HEK293 (cell line): ENCODE measurements around the gene ZNF76.

Experiments
- CTCF ChIA-PET: fragments of 350-600 bp; formaldehyde crosslinking; extraction: SDS; loops from one replicate; lab custom pipeline; 2021; ENCODE audit warnings: antibody characterized with exemption; lab: Yijun Ruan, JAX
- POLR2A ChIA-PET: fragments of 300-600 bp; formaldehyde crosslinking; extraction: SDS; loops from one replicate; lab custom pipeline; 2020; ENCODE audit warnings: antibody characterized with exemption, inconsistent platforms; lab: Yijun Ruan, JAX
- H3K27ac ChIP-seq: fragments of 200-500 bp; sonication (Bioruptor generic); 2 replicates; pipeline ENCODE4 v1.5.1; 2014; ENCODE audit warnings: low read depth, low read length, control low read depth, inconsistent platforms; ENCODE audit errors: extremely low read depth
- H3K36me3 ChIP-seq, 2 experiments: fragments of 200-500 bp in 1 of 2; sonication (Bioruptor generic) in 1 of 2; 1 replicate in 1 of 2; 2 replicates in 1 of 2; pipeline ENCODE4 v1.5.1; 2014 to 2017; ENCODE audit warnings: inconsistent platforms in 2 of 2, low read length in 2 of 2; ENCODE audit not compliant: control insufficient read depth in 2 of 2, insufficient read depth in 1 of 2
- H3K4me1 ChIP-seq: fragments of 200-500 bp; sonication (Bioruptor generic); 2 replicates; pipeline ENCODE4 v1.5.1; 2014; ENCODE audit warnings: mild to moderate bottlenecking, low read length, inconsistent platforms; ENCODE audit not compliant: control insufficient read depth, insufficient read depth
- H3K4me3 ChIP-seq: 2 replicates; pipeline ENCODE4 v1.5.1; 2011; ENCODE audit warnings: low read depth, mild to moderate bottlenecking, control low read depth, low read length, moderate library complexity
- H3K9me3 ChIP-seq: fragments of 200-500 bp; sonication (Bioruptor generic); 2 replicates; pipeline ENCODE4 v1.5.1; 2014; ENCODE audit warnings: low read depth, low read length, inconsistent platforms; ENCODE audit not compliant: control insufficient read depth, insufficient read depth
- GLI2 ChIP-seq: fragments of 450-650 bp; formaldehyde crosslinking; IDR thresholded peaks from 2 replicates; pipeline ENCODE4; 2017; ENCODE audit warnings: missing biosample characterization, missing genetic modification characterization, low read depth, borderline replicate concordance
- HOXC10 ChIP-seq: sonication (generic); formaldehyde crosslinking; IDR thresholded peaks from 2 replicates; pipeline ENCODE4 v1.8.1; 2023; ENCODE audit warnings: mild to moderate bottlenecking, missing genetic modification reagents
- IKZF3 ChIP-seq: fragments of 450-650 bp; IDR thresholded peaks from 2 replicates; pipeline ENCODE4 v1.5.0; 2018; ENCODE audit warnings: missing biosample characterization, mild to moderate bottlenecking, missing genetic modification characterization, moderate library complexity
- KLF1 ChIP-seq: fragments of 450-650 bp; formaldehyde crosslinking; IDR thresholded peaks from 2 replicates; pipeline ENCODE4 v1.5.1; 2016; ENCODE audit warnings: missing biosample characterization, missing genetic modification characterization
- OSR2 ChIP-seq: fragments of 450-650 bp; formaldehyde crosslinking; IDR thresholded peaks from 2 replicates; pipeline ENCODE4 v1.5.1; 2016; ENCODE audit warnings: missing biosample characterization, missing genetic modification characterization
- SP3 ChIP-seq: fragments of 450-650 bp; formaldehyde crosslinking; IDR thresholded peaks from 2 replicates; pipeline ENCODE4 v1.5.1; 2016; ENCODE audit warnings: missing biosample characterization, missing genetic modification characterization
- WT1 ChIP-seq: fragments of 450-650 bp; formaldehyde crosslinking; IDR thresholded peaks from 2 replicates; pipeline ENCODE4 v1.5.1; 2016; ENCODE audit warnings: missing biosample characterization, missing genetic modification characterization
- ZBTB8A ChIP-seq: fragments of 450-650 bp; formaldehyde crosslinking; IDR thresholded peaks from 2 replicates; pipeline ENCODE4 v1.5.1; 2016; ENCODE audit warnings: missing biosample characterization, missing genetic modification characterization
- ZFP37 ChIP-seq: fragments of 450-650 bp; formaldehyde crosslinking; IDR thresholded peaks from 2 replicates; pipeline ENCODE4 v1.5.1; 2016; ENCODE audit warnings: missing biosample characterization, missing genetic modification characterization
- ZFP69B ChIP-seq: fragments of 450-650 bp; formaldehyde crosslinking; IDR thresholded peaks from 2 replicates; pipeline ENCODE4 v1.5.1; 2016; ENCODE audit warnings: missing biosample characterization, missing genetic modification characterization
- ZNF10 ChIP-seq: fragments of 450-650 bp; formaldehyde crosslinking; IDR thresholded peaks from 2 replicates; pipeline ENCODE4 v1.5.1; 2017; ENCODE audit warnings: missing biosample characterization, missing genetic modification characterization
- ZNF274 ChIP-seq, 2 experiments: fragments of 200-500 bp in 1 of 2; fragments of 450-650 bp in 1 of 2; sonication (Bioruptor generic) in 1 of 2; formaldehyde crosslinking in 1 of 2; IDR thresholded peaks; 2 replicates each; pipeline versions ENCODE4 v1.5.1 to v1.6.1; 2014 to 2016; ENCODE audit warnings: borderline replicate concordance in 1 of 2, inconsistent platforms in 1 of 2, low read length in 1 of 2, missing biosample characterization in 1 of 2, missing genetic modification characterization in 1 of 2
- ZNF350 ChIP-seq: fragments of 450-650 bp; formaldehyde crosslinking; IDR thresholded peaks from 2 replicates; pipeline ENCODE4 v1.5.0; 2017; ENCODE audit warnings: missing biosample characterization, mild to moderate bottlenecking, missing genetic modification characterization
- ZNF514 ChIP-seq: fragments of 450-650 bp; formaldehyde crosslinking; IDR thresholded peaks from 2 replicates; pipeline ENCODE4 v1.5.1; 2016; ENCODE audit warnings: missing biosample characterization, missing genetic modification characterization
- ZNF621 ChIP-seq: fragments of 450-650 bp; formaldehyde crosslinking; IDR thresholded peaks from 2 replicates; pipeline ENCODE4 v1.5.1; 2017; ENCODE audit warnings: missing biosample characterization, missing genetic modification characterization
- ZNF707 ChIP-seq: fragments of 450-650 bp; formaldehyde crosslinking; IDR thresholded peaks from 2 replicates; pipeline ENCODE4 v1.5.1; 2016; ENCODE audit warnings: missing biosample characterization, missing genetic modification characterization
- TF ChIP-seq, protein P1 (sequence below): fragments of 450-650 bp; formaldehyde crosslinking; IDR thresholded peaks from 2 replicates; pipeline ENCODE4 v1.5.1; 2016; ENCODE audit warnings: missing biosample characterization, missing genetic modification characterization
- TF ChIP-seq, protein P2 (sequence below): fragments of 450-650 bp; formaldehyde crosslinking; IDR thresholded peaks from 2 replicates; pipeline ENCODE4 v1.5.1; 2016; ENCODE audit warnings: missing biosample characterization, missing genetic modification characterization
- TF ChIP-seq, protein P3 (sequence below): fragments of 450-650 bp; IDR thresholded peaks from 2 replicates; pipeline ENCODE4 v1.5.1; 2018; ENCODE audit warnings: missing biosample characterization, missing genetic modification characterization
- TF ChIP-seq, protein P4 (sequence below): fragments of 450-650 bp; formaldehyde crosslinking; IDR thresholded peaks from 2 replicates; pipeline ENCODE4 v1.5.1; 2016; ENCODE audit warnings: missing biosample characterization, missing genetic modification characterization, borderline replicate concordance
- TF ChIP-seq, protein P5 (sequence below): fragments of 450-650 bp; formaldehyde crosslinking; IDR thresholded peaks from 2 replicates; pipeline ENCODE4 v1.5.1; 2017; ENCODE audit warnings: missing biosample characterization, missing genetic modification characterization

ZNF76 gene

DNA sequence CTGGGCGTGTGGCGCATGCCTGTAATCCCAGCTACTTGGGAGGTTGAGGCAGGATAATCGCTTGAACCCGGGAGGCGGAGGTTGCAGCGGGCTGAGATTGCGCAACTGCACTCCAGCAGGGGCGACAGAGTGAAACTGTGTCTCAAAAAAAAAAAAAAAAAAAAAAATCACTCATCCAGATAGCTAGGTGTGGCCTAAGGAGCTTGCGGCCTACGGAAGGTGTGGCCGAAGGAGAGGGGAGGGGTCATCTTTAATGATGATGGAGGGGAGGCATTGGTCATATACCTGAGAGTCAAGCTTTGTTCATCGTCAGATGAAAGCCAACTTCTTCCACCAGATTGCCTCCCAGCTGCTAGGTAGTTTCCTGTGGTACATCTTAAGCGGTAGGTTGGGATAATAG, 82.0 kb downstream of the ZNF76 start:
- no peak for TF ChIP-seq OSR2 (tag by site-specific recombination)
- TF ChIP-seq, protein P1, sequence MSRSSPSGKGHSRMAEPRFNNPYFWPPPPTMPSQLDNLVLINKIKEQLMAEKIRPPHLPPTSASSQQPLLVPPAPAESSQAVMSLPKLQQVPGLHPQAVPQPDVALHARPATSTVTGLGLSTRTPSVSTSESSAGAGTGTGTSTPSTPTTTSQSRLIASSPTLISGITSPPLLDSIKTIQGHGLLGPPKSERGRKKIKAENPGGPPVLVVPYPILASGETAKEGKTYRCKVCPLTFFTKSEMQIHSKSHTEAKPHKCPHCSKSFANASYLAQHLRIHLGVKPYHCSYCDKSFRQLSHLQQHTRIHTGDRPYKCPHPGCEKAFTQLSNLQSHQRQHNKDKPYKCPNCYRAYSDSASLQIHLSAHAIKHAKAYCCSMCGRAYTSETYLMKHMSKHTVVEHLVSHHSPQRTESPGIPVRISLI (tag by site-specific recombination): peak; percentile 30; the same call in 1 of the 2 replicates
- Histone ChIP-seq H3K4me3 (no peak overlapping the region), H3K36me3 (peaks cover 0 to 16% of the 10 kb centered on the region in 2 experiments; a peak in 1 of 3 replicates), H3K4me1 (no peaks in the 10 kb centered on the region; the same call in 1 of the 2 replicates), H3K27ac (no peak overlapping the region), H3K9me3 (no peaks in the 10 kb centered on the region)
- ChIA-PET CTCF (interaction anchor here (0.6 to 6.9 kb wide), 44 partner anchors 9 to 730 kb away, joined by 3 to 149 read pairs (median 4); partner anchors contain the start of genes ARMC12, FANCE and RPL10A), POLR2A (interaction anchor here (1.0 to 2.9 kb wide), 8 partner anchors 23 to 126 kb away, joined by 3 to 16 read pairs (median 7); partner anchors contain the start of genes FANCE and RPL10A)

DNA sequence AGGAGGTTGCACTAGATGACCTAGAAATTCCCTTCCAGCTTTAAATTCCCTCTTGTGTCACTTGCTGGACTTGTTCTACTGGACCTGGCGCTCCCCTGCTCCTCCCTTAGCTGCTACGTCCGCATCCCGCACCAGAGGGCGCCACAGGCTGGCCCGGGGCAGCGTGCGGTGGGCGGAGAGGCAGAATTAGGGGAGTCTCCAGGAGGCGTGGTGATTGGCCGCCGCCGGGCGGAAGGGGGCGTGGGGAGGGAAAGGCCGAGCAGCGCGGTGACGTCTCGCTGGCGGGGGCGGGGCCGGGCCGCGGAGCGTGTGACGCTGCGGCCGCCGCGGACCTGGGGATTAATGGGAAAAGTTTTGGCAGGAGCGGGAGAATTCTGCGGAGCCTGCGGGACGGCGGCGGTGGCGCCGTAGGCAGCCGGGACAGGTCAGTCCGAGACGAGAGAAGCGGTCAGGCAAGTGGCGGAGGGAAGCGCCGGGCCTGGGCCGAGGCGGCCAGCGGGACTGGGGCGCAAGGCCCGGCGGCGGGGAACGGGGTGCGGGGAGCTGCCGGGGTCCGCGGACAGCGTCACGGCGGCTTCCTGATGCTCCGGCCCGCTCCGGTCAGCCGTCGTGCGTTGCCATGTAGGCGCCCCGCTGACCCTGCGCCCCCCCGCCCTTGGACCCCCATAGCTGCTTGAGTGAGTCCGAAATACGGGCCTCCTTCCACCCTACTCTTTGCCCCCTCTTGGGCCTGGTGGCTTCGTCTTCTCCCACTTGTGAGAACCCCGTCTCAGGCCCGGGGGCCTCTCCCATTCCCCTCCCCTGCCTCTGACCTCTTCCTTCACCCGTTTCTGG, 82.9 kb downstream of the ZNF76 start, which contains the start of gene PPARD:
Gene PPARD, plus strand, starts transcription at position 301 of the 834 bp plus-strand sequence. CDS start 68,530 bp downstream, outside the sequence.
- ChIA-PET CTCF (interaction anchor here (0.6 to 6.9 kb wide), 42 partner anchors 10 to 437 kb away, joined by 3 to 149 read pairs (median 4); partner anchors contain the start of genes ARMC12, FANCE and RPL10A), POLR2A (interaction anchor here (1.0 to 2.9 kb wide), 9 partner anchors 24 to 126 kb away, joined by 3 to 16 read pairs (median 6); partner anchors contain the start of genes FANCE and RPL10A)
- H3K4me3 ChIP-seq: peak within 1 kb of the TSS; percentile 65
- peaks cover 0 to 24% of the 10 kb centered on the region in 2 experiments; a peak in 1 of 3 replicates for H3K36me3 ChIP-seq
- no peak within 1 kb of the TSS; the same call in 1 of the 2 replicates for H3K27ac ChIP-seq
- no peaks in the 10 kb centered on the region for H3K9me3 ChIP-seq
- no peaks in the 10 kb centered on the region; the same call in 1 of the 2 replicates for H3K4me1 ChIP-seq
- TF ChIP-seq ZNF274 (IDR thresholded peaks at IDR 0.05; ENCODE audit: low read length) (no peak), ZNF274 (tag by site-specific recombination; IDR thresholded peaks at IDR 0.05; ENCODE audit: borderline replicate concordance) (no peak), HOXC10 (CRISPR knock-in tag) (no peak), ZFP69B (tag by site-specific recombination) (no peak; the same call in 1 of the 2 replicates), ZBTB8A (tag by site-specific recombination) (peak; percentile 49; the same call in 1 of the 2 replicates), WT1 (tag by site-specific recombination) (peak; percentile 70; the same call in 1 of the 2 replicates), ZFP37 (tag by site-specific recombination) (no peak), ZNF514 (tag by site-specific recombination) (no peak), IKZF3 (tag by site-specific recombination) (peak; percentile 92), ZNF707 (tag by site-specific recombination) (no peak), ZNF10 (tag by site-specific recombination) (no peak), ZNF621 (tag by site-specific recombination) (no peak), ZNF350 (tag by site-specific recombination) (no peak), SP3 (peak; percentile 92), GLI2 (tag by site-specific recombination) (no peak), KLF1 (tag by site-specific recombination) (no peak)
- TF ChIP-seq, protein P2, sequence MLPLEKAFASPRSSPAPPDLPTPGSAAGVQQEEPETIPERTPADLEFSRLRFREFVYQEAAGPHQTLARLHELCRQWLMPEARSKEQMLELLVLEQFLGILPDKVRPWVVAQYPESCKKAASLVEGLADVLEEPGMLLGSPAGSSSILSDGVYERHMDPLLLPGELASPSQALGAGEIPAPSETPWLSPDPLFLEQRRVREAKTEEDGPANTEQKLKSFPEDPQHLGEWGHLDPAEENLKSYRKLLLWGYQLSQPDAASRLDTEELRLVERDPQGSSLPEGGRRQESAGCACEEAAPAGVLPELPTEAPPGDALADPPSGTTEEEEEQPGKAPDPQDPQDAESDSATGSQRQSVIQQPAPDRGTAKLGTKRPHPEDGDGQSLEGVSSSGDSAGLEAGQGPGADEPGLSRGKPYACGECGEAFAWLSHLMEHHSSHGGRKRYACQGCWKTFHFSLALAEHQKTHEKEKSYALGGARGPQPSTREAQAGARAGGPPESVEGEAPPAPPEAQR (tag by site-specific recombination): no peak
- TF ChIP-seq, protein P3, sequence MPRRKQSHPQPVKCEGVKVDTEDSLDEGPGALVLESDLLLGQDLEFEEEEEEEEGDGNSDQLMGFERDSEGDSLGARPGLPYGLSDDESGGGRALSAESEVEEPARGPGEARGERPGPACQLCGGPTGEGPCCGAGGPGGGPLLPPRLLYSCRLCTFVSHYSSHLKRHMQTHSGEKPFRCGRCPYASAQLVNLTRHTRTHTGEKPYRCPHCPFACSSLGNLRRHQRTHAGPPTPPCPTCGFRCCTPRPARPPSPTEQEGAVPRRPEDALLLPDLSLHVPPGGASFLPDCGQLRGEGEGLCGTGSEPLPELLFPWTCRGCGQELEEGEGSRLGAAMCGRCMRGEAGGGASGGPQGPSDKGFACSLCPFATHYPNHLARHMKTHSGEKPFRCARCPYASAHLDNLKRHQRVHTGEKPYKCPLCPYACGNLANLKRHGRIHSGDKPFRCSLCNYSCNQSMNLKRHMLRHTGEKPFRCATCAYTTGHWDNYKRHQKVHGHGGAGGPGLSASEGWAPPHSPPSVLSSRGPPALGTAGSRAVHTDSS (tag by site-specific recombination): no peak
- TF ChIP-seq, protein P4, sequence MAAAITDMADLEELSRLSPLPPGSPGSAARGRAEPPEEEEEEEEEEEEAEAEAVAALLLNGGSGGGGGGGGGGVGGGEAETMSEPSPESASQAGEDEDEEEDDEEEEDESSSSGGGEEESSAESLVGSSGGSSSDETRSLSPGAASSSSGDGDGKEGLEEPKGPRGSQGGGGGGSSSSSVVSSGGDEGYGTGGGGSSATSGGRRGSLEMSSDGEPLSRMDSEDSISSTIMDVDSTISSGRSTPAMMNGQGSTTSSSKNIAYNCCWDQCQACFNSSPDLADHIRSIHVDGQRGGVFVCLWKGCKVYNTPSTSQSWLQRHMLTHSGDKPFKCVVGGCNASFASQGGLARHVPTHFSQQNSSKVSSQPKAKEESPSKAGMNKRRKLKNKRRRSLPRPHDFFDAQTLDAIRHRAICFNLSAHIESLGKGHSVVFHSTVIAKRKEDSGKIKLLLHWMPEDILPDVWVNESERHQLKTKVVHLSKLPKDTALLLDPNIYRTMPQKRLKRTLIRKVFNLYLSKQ (tag by site-specific recombination): no peak
- TF ChIP-seq, protein P5, sequence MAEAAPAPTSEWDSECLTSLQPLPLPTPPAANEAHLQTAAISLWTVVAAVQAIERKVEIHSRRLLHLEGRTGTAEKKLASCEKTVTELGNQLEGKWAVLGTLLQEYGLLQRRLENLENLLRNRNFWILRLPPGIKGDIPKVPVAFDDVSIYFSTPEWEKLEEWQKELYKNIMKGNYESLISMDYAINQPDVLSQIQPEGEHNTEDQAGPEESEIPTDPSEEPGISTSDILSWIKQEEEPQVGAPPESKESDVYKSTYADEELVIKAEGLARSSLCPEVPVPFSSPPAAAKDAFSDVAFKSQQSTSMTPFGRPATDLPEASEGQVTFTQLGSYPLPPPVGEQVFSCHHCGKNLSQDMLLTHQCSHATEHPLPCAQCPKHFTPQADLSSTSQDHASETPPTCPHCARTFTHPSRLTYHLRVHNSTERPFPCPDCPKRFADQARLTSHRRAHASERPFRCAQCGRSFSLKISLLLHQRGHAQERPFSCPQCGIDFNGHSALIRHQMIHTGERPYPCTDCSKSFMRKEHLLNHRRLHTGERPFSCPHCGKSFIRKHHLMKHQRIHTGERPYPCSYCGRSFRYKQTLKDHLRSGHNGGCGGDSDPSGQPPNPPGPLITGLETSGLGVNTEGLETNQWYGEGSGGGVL (tag by site-specific recombination): peak; percentile 51; the same call in 1 of the 2 replicates
